ENCODE data around the gene ATP1B1. TPM values are rescaled to one million over a fixed set of nuclear protein-coding genes. Genes with fewer than 3 reads are reported as not detected.

The ATP1B1 gene
- total and polyA plus RNA-seq, 2 of the 8 experiments (the other 6 are each of a cell fraction or from before 2014, with no cell fraction given): 16.3 to 76.5 TPM

DNA sequence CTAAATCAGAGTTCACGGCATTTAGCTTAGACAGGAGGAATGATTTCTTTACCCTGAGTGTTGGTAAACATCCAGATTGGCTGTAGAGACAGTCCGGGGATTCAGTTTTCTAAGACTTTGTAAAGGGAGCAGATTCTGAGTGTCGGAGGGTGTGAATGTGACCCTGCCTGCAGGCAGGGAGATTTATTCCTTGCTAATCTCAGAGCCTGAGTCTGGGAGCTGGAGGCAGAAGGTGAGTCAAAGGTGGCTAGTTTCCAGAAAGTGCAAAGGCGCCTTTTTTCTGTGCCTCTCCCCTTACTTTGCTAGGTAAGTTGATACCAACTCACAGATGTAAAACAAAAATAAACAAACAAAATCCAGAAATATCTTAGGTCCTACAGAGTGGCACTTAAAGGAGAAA lies 11.7 kb downstream of the ATP1B1 start:
- H4K91ac ChIP-seq (replicated peaks; ENCODE audit: insufficient read length, low read length): no peak overlapping the region
- no peak overlapping the region for H2BK20ac ChIP-seq (ENCODE audit: low read length)
- H3K4me3 ChIP-seq (ENCODE audit: extremely low read depth in 1 of 4, insufficient read depth in 2 of 4, low read depth in 3 of 4, low read length in 4 of 4): no peak overlapping the region
- H2AFZ ChIP-seq (ENCODE audit: low read length): no peak overlapping the region
- H4K20me1 ChIP-seq (replicated peaks in 1 of 2; ENCODE audit: control insufficient read depth in 1 of 2, insufficient read depth in 2 of 2, low read length in 2 of 2): peaks cover 3 to 8% of the 10 kb centered on the region in 2 experiments
- peaks cover 0 to 65% of the 10 kb centered on the region in 2 experiments; a peak in 2 of 4 replicates for H3K79me2 ChIP-seq (ENCODE audit: control insufficient read depth in 1 of 2, insufficient read depth in 2 of 2, low read length in 2 of 2)
- peaks cover 2% of the 10 kb centered on the region; the same call in 1 of the 2 replicates for H3K23me2 ChIP-seq (ENCODE audit: low read depth, low read length)
- H3K4me1 ChIP-seq (replicated peaks in 1 of 4; ENCODE audit: control insufficient read depth in 3 of 4, insufficient read depth in 4 of 4, low read length in 3 of 4): peaks cover 3 to 8% (median 5%) of the 10 kb centered on the region in 4 experiments
- FAIRE-seq (no peak), DNase-seq (ENCODE audit: low read depth in 1 of 2, low spot score in 2 of 2) (no peak)
- peaks cover 7% of the 10 kb centered on the region; the same call in 1 of the 2 replicates for H3K79me1 ChIP-seq (ENCODE audit: low read depth, low read length)
- no peak overlapping the region for H3K4me2 ChIP-seq (ENCODE audit: insufficient read depth in 1 of 2, low read depth in 2 of 2, low read length in 2 of 2)
- no peaks in the 10 kb centered on the region for H3K27me3 ChIP-seq (replicated peaks in 1 of 4; ENCODE audit: control insufficient read depth in 3 of 4, extremely low read depth in 1 of 4, insufficient read depth in 3 of 4, low read length in 3 of 4)
- no peak overlapping the region for H3K56ac ChIP-seq (replicated peaks; ENCODE audit: insufficient read length, low read depth, low read length)
- no peak overlapping the region for H3K27ac ChIP-seq (ENCODE audit: low read depth, low read length)
- H3K4ac ChIP-seq (replicated peaks; ENCODE audit: insufficient read length, low read depth, low read length): no peak overlapping the region
- no peaks in the 10 kb centered on the region for H3K9me3 ChIP-seq (ENCODE audit: insufficient read depth in 2 of 2, low read depth in 1 of 2, low read length in 1 of 2)
- H3K14ac ChIP-seq (ENCODE audit: insufficient read length): no peak overlapping the region
- no peak overlapping the region for H3K23ac ChIP-seq (ENCODE audit: insufficient read length)
- no peak overlapping the region for H3K18ac ChIP-seq (ENCODE audit: extremely low read depth, low read length)
- 88% methylated on average over 4 of the region's 4 CpGs; no CpG with 5 or more reads in 1 of the 2 experiments for WGBS, 2 experiments (ENCODE audit: extremely low coverage in 1 of 2, insufficient coverage in 1 of 2, insufficient read length in 1 of 2, insufficient replicate concordance in 2 of 2, low coverage in 1 of 2, low lambda C conversion rate in 2 of 2, missing lambda C conversion rate in 1 of 2)
- no peak overlapping the region for H2BK5ac ChIP-seq (ENCODE audit: low read depth, low read length)
- no peak overlapping the region for H4K5ac ChIP-seq (ENCODE audit: insufficient read length, low read depth, low read length)
- H2BK15ac ChIP-seq (ENCODE audit: low read length): no peak overlapping the region
- ChIA-PET POLR2A (ENCODE audit: partially characterized antibody) (no interaction called here), CTCF (ENCODE audit: partially characterized antibody) (interaction anchor here (1.5 kb wide), 1 partner anchor 15 kb away, joined by 4 read pairs; no protein-coding TSS in a partner anchor)
- H2AK5ac ChIP-seq (ENCODE audit: low read depth, low read length): no peak overlapping the region
- TF ChIP-seq EGR1 (IDR thresholded peaks at IDR 0.05; ENCODE audit: borderline replicate concordance, low read depth, low read length): no peak
- no peak for TF ChIP-seq KDM5A (IDR thresholded peaks at IDR 0.05; ENCODE audit: low read length)
- no peak for TF ChIP-seq SRF (IDR thresholded peaks at IDR 0.05; ENCODE audit: low read depth, low read length)
- no peak for TF ChIP-seq PHF8 (conservative IDR thresholded peaks at IDR 0.05; ENCODE audit: low read depth, low read length)
- no peak for TF ChIP-seq MAFK (IDR thresholded peaks at IDR 0.05; ENCODE audit: low read depth, low read length)
- TF ChIP-seq, protein P1, sequence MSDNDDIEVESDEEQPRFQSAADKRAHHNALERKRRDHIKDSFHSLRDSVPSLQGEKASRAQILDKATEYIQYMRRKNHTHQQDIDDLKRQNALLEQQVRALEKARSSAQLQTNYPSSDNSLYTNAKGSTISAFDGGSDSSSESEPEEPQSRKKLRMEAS (IDR thresholded peaks at IDR 0.05): no peak
- TF ChIP-seq CBX8 (IDR thresholded peaks at IDR 0.05; ENCODE audit: borderline replicate concordance, low read depth, low read length): no peak
- no peak for TF ChIP-seq RAD21 (IDR thresholded peaks at IDR 0.05 in 1 of 2, conservative IDR thresholded peaks at IDR 0.05 in 1 of 2; ENCODE audit: low read depth in 2 of 2, low read length in 2 of 2)
- TF ChIP-seq, protein P2, sequence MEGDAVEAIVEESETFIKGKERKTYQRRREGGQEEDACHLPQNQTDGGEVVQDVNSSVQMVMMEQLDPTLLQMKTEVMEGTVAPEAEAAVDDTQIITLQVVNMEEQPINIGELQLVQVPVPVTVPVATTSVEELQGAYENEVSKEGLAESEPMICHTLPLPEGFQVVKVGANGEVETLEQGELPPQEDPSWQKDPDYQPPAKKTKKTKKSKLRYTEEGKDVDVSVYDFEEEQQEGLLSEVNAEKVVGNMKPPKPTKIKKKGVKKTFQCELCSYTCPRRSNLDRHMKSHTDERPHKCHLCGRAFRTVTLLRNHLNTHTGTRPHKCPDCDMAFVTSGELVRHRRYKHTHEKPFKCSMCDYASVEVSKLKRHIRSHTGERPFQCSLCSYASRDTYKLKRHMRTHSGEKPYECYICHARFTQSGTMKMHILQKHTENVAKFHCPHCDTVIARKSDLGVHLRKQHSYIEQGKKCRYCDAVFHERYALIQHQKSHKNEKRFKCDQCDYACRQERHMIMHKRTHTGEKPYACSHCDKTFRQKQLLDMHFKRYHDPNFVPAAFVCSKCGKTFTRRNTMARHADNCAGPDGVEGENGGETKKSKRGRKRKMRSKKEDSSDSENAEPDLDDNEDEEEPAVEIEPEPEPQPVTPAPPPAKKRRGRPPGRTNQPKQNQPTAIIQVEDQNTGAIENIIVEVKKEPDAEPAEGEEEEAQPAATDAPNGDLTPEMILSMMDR (IDR thresholded peaks at IDR 0.05; ENCODE audit: control extremely low read depth in 1 of 3, insufficient read depth in 1 of 3, low read depth in 1 of 3, low read length in 3 of 3): no peak
- H3K9ac ChIP-seq (replicated peaks in 1 of 4; ENCODE audit: extremely low read depth in 1 of 4, low read depth in 3 of 4, low read length in 3 of 4): no peak overlapping the region
- H2BK12ac ChIP-seq (ENCODE audit: low read depth, low read length): no peak overlapping the region
- H3K36me3 ChIP-seq (ENCODE audit: control insufficient read depth in 2 of 4, insufficient read depth in 4 of 4, low read length in 3 of 4): peaks cover 2 to 22% (median 10%) of the 10 kb centered on the region in 4 experiments; a peak in 4 of 8 replicates
- H2BK120ac ChIP-seq (replicated peaks; ENCODE audit: low read depth, low read length): no peak overlapping the region
- no peak overlapping the region for H4K8ac ChIP-seq (ENCODE audit: extremely low read depth, insufficient read depth, low read length)

Measured in H1 (cell line).